Endothelial cell of umbilical vein (primary cell): ENCODE data around the gene ESPNL. TPM values are rescaled to one million over a fixed set of nuclear protein-coding genes. Genes with fewer than 3 reads are reported as not detected.

Source experiments
- BruUV-seq: library from RNA; stranded (reverse); fragments of 400-500 nt; replicated peaks from 2 replicates; lab custom pipeline; 2021; lab: Mats Ljungman, UMichigan
- CTCF ChIA-PET: fragments of 300-600, 350-600 bp; sonication (Branson Sonifier 250); formaldehyde crosslinking; loops from one replicate; lab custom pipeline; 2021; ENCODE audit warnings: antibody characterized with exemption, inconsistent platforms; lab: Charles Lee
- POLR2A ChIA-PET: fragments of 300-600, 350-600 bp; sonication (Branson Sonifier 250); formaldehyde crosslinking; loops from one replicate; lab custom pipeline; 2021; ENCODE audit warnings: antibody characterized with exemption, inconsistent platforms; lab: Charles Lee
- DNase-seq: peaks from one replicate; pipeline ENCODE4 v3.0.0-alpha.2; 2011; ENCODE audit warnings: low read depth, low spot score
- FAIRE-seq: peaks from 2 replicates; lab custom pipeline; 2011; peaks lifted over from hg19 to GRCh38; lab: Jason Lieb, UNC
- H2AFZ ChIP-seq: 2 replicates; pipeline ENCODE4 v1.6.0; 2012; ENCODE audit warnings: low read depth, low read length, control low read depth, inconsistent platforms
- H3K27ac ChIP-seq: 2 replicates; pipeline ENCODE4 v1.5.1; 2011; ENCODE audit warnings: low read depth, mild to moderate bottlenecking, control low read depth, low read length, moderate library complexity; ENCODE audit not compliant: insufficient read depth
- H3K27me3 ChIP-seq, 2 experiments: 2 replicates each; pipeline versions ENCODE4 v1.6.0 to v1.6.1; 2011; ENCODE audit warnings: low read length in 2 of 2, mixed read lengths in 1 of 2; ENCODE audit not compliant: control insufficient read depth in 2 of 2, insufficient read depth in 2 of 2
- H3K36me3 ChIP-seq, 2 experiments: 2 replicates in 1 of 2; 3 replicates in 1 of 2; pipeline ENCODE4 v1.5.1; 2011; ENCODE audit warnings: low read length in 2 of 2, mild to moderate bottlenecking in 1 of 2, moderate library complexity in 1 of 2; ENCODE audit not compliant: control insufficient read depth in 2 of 2, insufficient read depth in 2 of 2; ENCODE audit errors: extremely low read depth in 1 of 2
- H3K4me1 ChIP-seq: 3 replicates; pipeline ENCODE4 v1.5.1; 2011; ENCODE audit warnings: mild to moderate bottlenecking, low read length; ENCODE audit not compliant: control insufficient read depth, insufficient read depth; ENCODE audit errors: extremely low read depth
- H3K4me2 ChIP-seq: 2 replicates; pipeline ENCODE4 v1.6.1; 2011; ENCODE audit warnings: low read length, control low read depth, mixed read lengths; ENCODE audit not compliant: insufficient read depth
- H3K4me3 ChIP-seq, 3 experiments: fragments of 200-600 bp in 1 of 3; sonication (generic), shearing (Covaris generic) in 1 of 3; replicated peaks in 1 of 3; 2 replicates each; pipeline ENCODE4 v1.5.1; 2011 to 2016; ENCODE audit warnings: control low read depth in 3 of 3, low read length in 3 of 3, mild to moderate bottlenecking in 2 of 3, inconsistent platforms in 1 of 3, low read depth in 1 of 3, moderate library complexity in 1 of 3; ENCODE audit not compliant: insufficient read depth in 1 of 3
- H3K79me2 ChIP-seq: 2 replicates; pipeline ENCODE4 v1.6.0; 2012; ENCODE audit warnings: low read length, inconsistent platforms; ENCODE audit not compliant: control insufficient read depth, insufficient read depth
- H3K9ac ChIP-seq: replicated peaks from 2 replicates; pipeline ENCODE3; 2011; ENCODE audit warnings: low read length, control low read depth; ENCODE audit not compliant: insufficient read depth; ENCODE audit errors: extremely low read depth
- H3K9me1 ChIP-seq: replicated peaks from 3 replicates; pipeline ENCODE4 v1.6.0; 2011; ENCODE audit warnings: mild to moderate bottlenecking, low read length; ENCODE audit not compliant: control insufficient read depth, insufficient read depth; ENCODE audit errors: extremely low read depth
- H3K9me3 ChIP-seq: replicated peaks from 2 replicates; pipeline ENCODE4 v1.5.1; 2012; ENCODE audit warnings: low read length, inconsistent platforms; ENCODE audit not compliant: control insufficient read depth, insufficient read depth
- H4K20me1 ChIP-seq: replicated peaks from 2 replicates; pipeline ENCODE3; 2011; ENCODE audit warnings: mild to moderate bottlenecking, low read length; ENCODE audit not compliant: control insufficient read depth, insufficient read depth; ENCODE audit errors: extremely low read depth
- EZH2 ChIP-seq: IDR thresholded peaks from 2 replicates; pipeline ENCODE4 v1.6.1; 2012; ENCODE audit warnings: borderline replicate concordance, low read depth, mild to moderate bottlenecking, moderate library complexity, low read length, inconsistent platforms; ENCODE audit not compliant: severe bottlenecking
- FOS ChIP-seq: IDR thresholded peaks from 2 replicates; pipeline ENCODE4 v1.6.1; 2011; ENCODE audit warnings: mild to moderate bottlenecking, low read length, moderate library complexity, borderline replicate concordance; ENCODE audit not compliant: insufficient read depth
- GATA2 ChIP-seq: IDR thresholded peaks from 2 replicates; pipeline ENCODE4 v1.7.0; 2011; ENCODE audit warnings: low read depth, mild to moderate bottlenecking, moderate library complexity, mixed read lengths, low read length; ENCODE audit not compliant: insufficient read length, insufficient read depth
- JUN ChIP-seq: IDR thresholded peaks from 2 replicates; pipeline ENCODE4 v1.6.1; 2011; ENCODE audit warnings: borderline replicate concordance, low read depth; ENCODE audit not compliant: insufficient read length, insufficient read depth
- MYC ChIP-seq: IDR thresholded peaks from one replicate; pipeline ENCODE4 v1.6.1; 2011; ENCODE audit warnings: mild to moderate bottlenecking, low read depth, low read length
- POLR2A ChIP-seq: IDR thresholded peaks from 2 replicates; pipeline ENCODE4 v1.6.1; 2012; ENCODE audit warnings: low read depth, mild to moderate bottlenecking, control low read depth, low read length
- POLR2AphosphoS5 ChIP-seq: IDR thresholded peaks from 2 replicates; pipeline ENCODE4 v1.6.1; 2012; ENCODE audit warnings: low read depth, mild to moderate bottlenecking, control low read depth, low read length, moderate library complexity; ENCODE audit not compliant: insufficient read depth
- dilution Hi-C: fragments of 300-500 bp; cut with MboI; formaldehyde crosslinking; loops from one replicate; pipeline ENCODE4 v1.15.0; 2019; ENCODE audit warnings: low sequenced_read_pairs; ENCODE audit not compliant: extremely low pct_ligation_motif_present
- intact Hi-C: fragments of 100-400 bp; cut with micrococcal nuclease; formaldehyde crosslinking; loops from one replicate; pipeline ENCODE4 v1.10.0; 2022
- polyA plus RNA-seq, 4 experiments: library from polyadenylated mRNA; depleted of rRNA in 3 of 4; stranded (reverse) in 3 of 4; unstranded in 1 of 4; fragments of >200 nt; gene quantifications; 2 replicates each; pipeline versions ENCODE4 v1.2.1 to v1.2.3, GENCODE V29; 2011 to 2012; ENCODE audit warnings: missing spikeins in 1 of 4
- total RNA-seq: library from RNA; stranded (reverse); gene quantifications from 2 replicates; pipeline ENCODE4 v1.2.3, GENCODE V29; 2021
- TF ChIP-seq, protein P1 (sequence below), 2 donors: IDR thresholded peaks; 1 replicate in 1 of 2; 2 replicates in 1 of 2; pipeline ENCODE4 v1.5.1; 2011; ENCODE audit warnings: low read length in 2 of 2, mild to moderate bottlenecking in 2 of 2, moderate library complexity in 2 of 2, control low read depth in 1 of 2, inconsistent platforms in 1 of 2, low read depth in 1 of 2; ENCODE audit not compliant: insufficient read depth in 1 of 2; ENCODE audit errors: extremely low read depth in 1 of 2
- TF ChIP-seq, protein P2 (sequence below): IDR thresholded peaks from 2 replicates; pipeline ENCODE4 v1.6.1; 2011; ENCODE audit not compliant: insufficient read depth, insufficient read length

The ESPNL gene
- total and polyA plus RNA-seq, 2 donors (not counting 3 experiments of a cell fraction or from before 2014, with no cell fraction given) = not detected

GRCh38 chr2:238171575-238172187 is 71.5 kb downstream of the ESPNL start:
- Histone ChIP-seq H3K4me2 (no peak overlapping the region), H2AFZ (no peak overlapping the region), H3K9me1 (no peaks in the 10 kb centered on the region), H3K27ac (no peak overlapping the region), H3K9me3 (no peaks in the 10 kb centered on the region), H3K27me3 (no peaks in the 10 kb centered on the region), H3K4me3 (no peak overlapping the region), H3K4me1 (peaks cover 29% of the 10 kb centered on the region), H3K79me2 (no peaks in the 10 kb centered on the region), H3K36me3 (peaks cover 10 to 24% of the 10 kb centered on the region in 2 experiments), H4K20me1 (no peaks in the 10 kb centered on the region), H3K9ac (no peak overlapping the region)
- dilution Hi-C loops (no loop called here), intact Hi-C loops (no loop called here)
- CTCF ChIA-PET = interaction anchor here (0.9 kb wide), 1 partner anchor 9 kb away, joined by 3 read pairs; no protein-coding TSS in a partner anchor
- TF ChIP-seq, protein P1, sequence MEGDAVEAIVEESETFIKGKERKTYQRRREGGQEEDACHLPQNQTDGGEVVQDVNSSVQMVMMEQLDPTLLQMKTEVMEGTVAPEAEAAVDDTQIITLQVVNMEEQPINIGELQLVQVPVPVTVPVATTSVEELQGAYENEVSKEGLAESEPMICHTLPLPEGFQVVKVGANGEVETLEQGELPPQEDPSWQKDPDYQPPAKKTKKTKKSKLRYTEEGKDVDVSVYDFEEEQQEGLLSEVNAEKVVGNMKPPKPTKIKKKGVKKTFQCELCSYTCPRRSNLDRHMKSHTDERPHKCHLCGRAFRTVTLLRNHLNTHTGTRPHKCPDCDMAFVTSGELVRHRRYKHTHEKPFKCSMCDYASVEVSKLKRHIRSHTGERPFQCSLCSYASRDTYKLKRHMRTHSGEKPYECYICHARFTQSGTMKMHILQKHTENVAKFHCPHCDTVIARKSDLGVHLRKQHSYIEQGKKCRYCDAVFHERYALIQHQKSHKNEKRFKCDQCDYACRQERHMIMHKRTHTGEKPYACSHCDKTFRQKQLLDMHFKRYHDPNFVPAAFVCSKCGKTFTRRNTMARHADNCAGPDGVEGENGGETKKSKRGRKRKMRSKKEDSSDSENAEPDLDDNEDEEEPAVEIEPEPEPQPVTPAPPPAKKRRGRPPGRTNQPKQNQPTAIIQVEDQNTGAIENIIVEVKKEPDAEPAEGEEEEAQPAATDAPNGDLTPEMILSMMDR (IDR thresholded peaks at IDR 0.05; ENCODE audit: extremely low read depth in 1 of 2, insufficient read depth in 1 of 2, low read depth in 1 of 2, low read length in 2 of 2) = no peak
- TF ChIP-seq EZH2 (no peak), JUN (no peak), FOS (no peak), POLR2A (no peak), POLR2AphosphoS5 (no peak), GATA2 (no peak), MYC (no peak)
- TF ChIP-seq, protein P2, sequence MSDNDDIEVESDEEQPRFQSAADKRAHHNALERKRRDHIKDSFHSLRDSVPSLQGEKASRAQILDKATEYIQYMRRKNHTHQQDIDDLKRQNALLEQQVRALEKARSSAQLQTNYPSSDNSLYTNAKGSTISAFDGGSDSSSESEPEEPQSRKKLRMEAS = no peak
- no TSS peak for BruUV-seq
- POLR2A ChIA-PET = no interaction called here
- no peak for DNase-seq
- no peak for FAIRE-seq
